Mononuclear cell (primary cell): ENCODE measurements around the gene YPEL3. TPM values are rescaled to one million over a fixed set of nuclear protein-coding genes. Genes with fewer than 3 reads are reported as not detected.
"Not testable (repeated sequence)": the region's sequence is repeated elsewhere in the genome, so short reads cannot be mapped to it uniquely, and the experiment has no call there.

Source experiments
- H3K27me3 ChIP-seq: 2 replicates; pipeline ENCODE4 v1.6.0; 2011; ENCODE audit warnings: low read length, control low read depth; ENCODE audit not compliant: insufficient read depth
- H3K4me1 ChIP-seq: 2 replicates; pipeline ENCODE4 v1.5.1; 2011; ENCODE audit warnings: mild to moderate bottlenecking, low read length, control low read depth; ENCODE audit not compliant: insufficient read depth
- H3K4me3 ChIP-seq: 2 replicates; pipeline ENCODE4 v1.5.1; 2011; ENCODE audit warnings: mild to moderate bottlenecking, low read length, moderate library complexity
- H3K9me3 ChIP-seq: 2 replicates; pipeline ENCODE4 v1.5.1; 2011; ENCODE audit warnings: low read depth, mild to moderate bottlenecking, control low read depth, low read length
- total RNA-seq: library from RNA; depleted of rRNA; stranded (reverse); fragments of >200 nt; gene quantifications from one replicate; pipeline ENCODE4 v1.2.3, GENCODE V29; 2012

Gene YPEL3, protein sequence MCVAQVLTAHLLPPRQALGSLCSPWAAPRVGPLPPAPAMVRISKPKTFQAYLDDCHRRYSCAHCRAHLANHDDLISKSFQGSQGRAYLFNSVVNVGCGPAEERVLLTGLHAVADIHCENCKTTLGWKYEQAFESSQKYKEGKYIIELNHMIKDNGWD
- 66.0 TPM for total RNA-seq

DNA sequence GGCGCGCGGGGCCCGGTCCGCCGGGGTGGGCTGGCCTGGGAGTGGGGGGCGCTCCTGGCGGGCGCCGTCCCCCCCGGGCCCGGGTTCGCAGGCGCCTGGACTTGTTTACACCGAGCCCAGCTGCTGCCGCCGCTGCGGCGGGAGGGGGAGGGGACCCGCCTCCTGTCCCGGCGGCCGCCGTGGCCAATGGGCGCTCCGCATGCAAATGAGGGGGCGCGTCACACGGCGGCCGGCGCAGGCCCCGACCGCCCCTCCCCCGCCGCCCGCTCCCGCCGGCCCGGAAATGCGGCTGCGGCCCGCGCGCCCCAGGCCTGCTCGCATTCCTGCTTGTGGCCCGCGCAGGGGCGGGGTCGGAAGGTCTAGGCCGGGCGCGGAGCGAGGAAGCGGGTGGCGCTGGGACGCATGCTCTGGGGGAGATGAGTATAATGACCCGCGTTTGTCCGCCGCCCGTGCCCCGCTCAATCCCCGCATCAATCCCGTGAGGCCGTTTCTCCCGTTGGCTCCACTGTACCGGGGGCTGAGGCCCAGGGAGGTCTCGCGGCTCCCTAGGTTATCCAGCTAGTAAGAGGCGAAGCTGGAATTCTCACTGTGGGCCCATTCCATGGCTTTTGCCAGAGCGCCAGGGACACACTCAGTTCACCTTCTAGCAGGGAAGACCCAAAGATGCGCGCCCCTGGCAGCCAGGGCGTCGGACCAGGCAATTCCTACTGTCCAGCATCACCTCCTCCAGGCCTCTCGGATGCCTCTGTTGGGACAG lies at the start of gene YPEL3:
Gene YPEL3 (minus strand): TSS at position 109 of the 757 bp plus-strand sequence. CDS start 731 bp downstream, outside the sequence.
- Histone ChIP-seq H3K4me3 (peak within 1 kb of the TSS; percentile 74), H3K9me3 (peaks cover 28% of the 10 kb centered on the region), H3K27me3 (no peaks in the 10 kb centered on the region), H3K4me1 (peaks cover 44% of the 10 kb centered on the region)

DNA sequence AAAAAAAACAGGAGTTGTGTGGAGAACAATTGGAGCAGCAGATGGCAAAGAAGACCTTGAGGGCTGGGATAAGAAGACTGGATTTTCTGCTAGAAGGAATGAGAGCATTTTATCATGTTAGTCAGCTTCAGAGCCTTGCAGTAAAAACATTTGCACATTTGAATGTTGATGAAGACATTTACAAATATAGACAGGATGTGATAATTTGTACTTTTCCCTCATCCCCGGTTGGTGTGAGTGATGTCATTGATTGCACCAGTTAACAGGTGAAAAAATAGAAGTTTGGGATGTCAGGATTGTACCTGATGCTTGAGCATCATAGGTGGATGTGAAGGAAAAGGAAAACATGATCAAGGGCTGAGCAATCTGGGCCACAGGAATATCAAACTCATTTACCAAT lies 49.6 kb upstream of the YPEL3 start:
- peaks cover 47% of the 10 kb centered on the region for H3K4me1 ChIP-seq
- H3K9me3 ChIP-seq, result no peaks in the 10 kb centered on the region
- no peaks in the 10 kb centered on the region for H3K27me3 ChIP-seq
- H3K4me3 ChIP-seq, result no peak overlapping the region

DNA sequence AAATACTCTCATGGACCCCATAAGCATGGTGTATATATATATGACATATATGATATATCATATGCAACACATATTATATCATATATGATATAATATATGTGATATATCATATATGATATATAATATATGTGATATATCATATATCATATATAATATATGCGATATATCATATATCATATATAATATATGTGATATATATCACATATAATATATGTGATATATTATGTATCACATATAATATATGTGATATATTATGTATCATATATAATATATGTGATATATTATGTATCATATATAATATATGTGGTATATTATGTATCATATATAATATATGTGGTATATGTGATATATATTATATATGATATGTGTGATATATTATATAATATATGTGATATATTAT lies 48.9 kb upstream of the YPEL3 start:
- no peak overlapping the region for H3K4me3 ChIP-seq
- peaks cover 45% of the 10 kb centered on the region for H3K4me1 ChIP-seq
- H3K9me3 ChIP-seq, result no peaks in the 10 kb centered on the region
- no peaks in the 10 kb centered on the region for H3K27me3 ChIP-seq

DNA sequence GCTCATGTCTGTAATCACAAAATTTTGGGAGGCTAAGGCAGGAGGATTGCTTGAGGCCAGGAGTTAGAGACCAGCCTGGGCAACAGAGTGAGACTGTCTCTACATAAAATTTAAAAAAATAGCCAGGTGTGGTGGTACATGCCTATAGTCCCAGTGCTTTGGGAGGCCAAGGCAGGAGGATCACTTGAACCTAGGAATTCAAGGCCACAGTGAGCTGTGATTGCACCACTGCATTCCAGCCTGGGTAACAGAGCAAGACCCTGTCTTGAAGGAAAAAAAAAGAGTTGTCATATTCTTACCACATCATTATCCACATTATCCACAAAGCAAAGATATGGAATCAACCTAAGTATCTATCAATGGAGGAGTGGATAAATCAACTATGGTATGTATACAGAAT lies 48.0 kb upstream of the YPEL3 start:
- Histone ChIP-seq H3K4me1 (peaks cover 45% of the 10 kb centered on the region), H3K9me3 (no peaks in the 10 kb centered on the region), H3K27me3 (no peaks in the 10 kb centered on the region), H3K4me3 (no peak overlapping the region)

DNA sequence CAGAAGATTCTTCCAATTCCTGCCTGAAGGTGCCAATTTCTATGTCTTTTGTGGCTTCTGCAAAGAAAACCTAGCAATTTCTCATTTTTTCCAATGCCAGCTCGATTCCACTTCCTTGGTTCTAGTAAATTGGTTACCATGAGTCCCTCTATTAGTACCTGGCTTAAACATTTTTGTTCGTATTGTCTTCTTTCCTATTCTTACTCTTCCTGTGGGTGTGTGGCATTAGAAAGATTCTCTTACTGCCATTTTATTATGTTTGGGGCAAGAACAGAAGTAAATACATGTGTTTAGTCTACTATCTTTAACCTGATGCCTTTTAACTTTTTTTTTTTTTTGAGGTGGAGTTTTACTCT lies 47.3 kb upstream of the YPEL3 start:
- H3K9me3 ChIP-seq, result no peaks in the 10 kb centered on the region
- H3K4me3 ChIP-seq, result no peak overlapping the region
- no peaks in the 10 kb centered on the region for H3K27me3 ChIP-seq
- H3K4me1 ChIP-seq, result peaks cover 47% of the 10 kb centered on the region

DNA sequence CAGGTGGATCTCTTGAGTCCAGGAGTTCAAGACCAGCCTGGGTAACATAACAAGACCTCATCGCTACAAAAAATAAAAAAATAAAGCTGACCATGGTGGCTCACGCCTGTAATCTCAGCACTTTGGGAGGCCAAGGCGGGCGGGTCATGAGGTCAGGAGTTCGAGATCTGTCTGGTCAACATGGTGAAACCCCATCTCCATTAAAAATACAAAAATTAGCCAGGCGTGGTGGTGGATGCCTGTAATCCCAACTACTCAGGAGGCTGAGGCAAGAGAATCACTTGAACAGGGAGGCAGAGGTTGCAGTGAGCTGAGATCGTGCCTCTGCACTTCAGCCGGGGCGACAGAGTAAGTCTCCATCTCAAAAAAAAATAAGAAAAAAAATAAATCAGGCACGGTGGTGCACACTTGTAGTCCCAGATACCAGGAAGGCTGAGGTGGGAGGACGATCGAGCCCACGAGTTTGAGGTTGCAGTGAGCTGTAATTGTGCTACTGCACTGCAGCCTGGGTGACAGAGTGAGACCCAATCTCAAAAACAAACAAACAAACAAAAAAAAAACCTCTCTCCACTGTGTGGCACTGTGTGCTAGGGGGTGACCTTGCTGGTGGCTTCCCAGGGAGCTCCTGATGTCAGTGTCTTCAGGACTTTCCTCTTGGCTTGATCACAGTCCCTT lies 46.8 kb upstream of the YPEL3 start:
- H3K27me3 ChIP-seq, result no peaks in the 10 kb centered on the region
- H3K9me3 ChIP-seq, result no peaks in the 10 kb centered on the region

DNA sequence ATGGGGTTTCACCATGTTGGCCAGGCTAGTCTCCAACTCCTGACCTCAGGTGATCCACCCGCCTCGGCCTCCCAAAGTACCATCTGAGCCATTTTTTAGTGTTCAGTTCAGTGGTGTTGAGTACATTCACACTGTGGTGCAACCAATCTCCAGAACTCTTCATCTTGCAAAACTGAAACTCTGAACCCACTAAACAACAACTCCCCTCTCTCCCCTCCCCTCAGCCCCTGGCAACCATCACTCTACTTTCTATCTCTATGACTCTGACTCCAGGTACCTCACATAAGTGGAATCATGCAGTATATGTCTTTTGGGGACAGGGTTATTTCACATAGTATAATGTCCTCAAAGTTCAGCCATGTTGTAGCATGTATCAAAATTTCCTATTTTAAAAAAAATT lies 45.7 kb upstream of the YPEL3 start:
- Histone ChIP-seq H3K4me3 (no peak overlapping the region), H3K9me3 (no peaks in the 10 kb centered on the region), H3K4me1 (peaks cover 48% of the 10 kb centered on the region), H3K27me3 (no peaks in the 10 kb centered on the region)

More for the DNA sequence above, 46.8 kb upstream of the YPEL3 start:
- Histone ChIP-seq H3K4me1 (peaks cover 48% of the 10 kb centered on the region), H3K4me3 (no peak overlapping the region)

DNA sequence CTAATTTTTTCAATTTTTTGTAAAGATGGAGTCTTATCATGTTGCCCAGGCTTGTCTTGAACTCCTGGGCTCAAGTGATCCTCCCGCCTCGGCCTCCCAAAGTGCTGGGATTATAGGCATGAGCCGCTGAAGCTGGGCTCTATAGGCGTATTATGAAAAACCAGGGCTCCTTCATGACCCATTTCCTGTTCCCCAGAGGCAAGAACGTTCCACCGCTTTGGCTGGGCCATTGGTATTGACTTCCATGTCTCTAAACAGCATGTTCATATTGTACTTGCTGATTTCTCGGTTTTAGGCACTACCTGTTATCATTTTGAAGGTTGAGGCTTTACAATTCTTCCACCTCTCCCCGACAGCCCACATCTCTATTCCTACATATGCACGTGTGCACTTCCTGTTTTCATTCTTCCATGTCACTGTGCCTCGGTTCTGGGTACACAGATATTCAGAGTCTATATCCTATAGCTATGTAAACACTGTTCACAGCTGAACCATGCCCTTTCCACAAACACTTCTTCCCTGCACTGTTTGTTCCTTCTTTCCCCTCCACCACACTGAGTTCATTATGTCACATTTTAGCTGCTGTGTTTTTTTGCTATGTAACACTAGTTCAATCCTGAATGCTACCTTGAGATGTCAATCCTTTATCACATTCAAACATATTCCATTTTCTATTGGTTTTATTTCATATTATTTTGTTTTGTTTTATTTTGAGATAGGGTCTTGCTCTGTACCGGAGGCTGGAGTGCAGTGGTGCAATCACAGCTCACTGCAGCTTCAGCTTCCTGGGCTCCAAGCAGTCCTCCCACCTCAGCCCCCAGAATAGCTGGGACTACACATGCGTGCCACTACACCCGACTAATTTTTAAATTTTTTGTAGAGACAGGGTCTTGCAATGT lies 43.8 kb upstream of the YPEL3 start:
- Histone ChIP-seq H3K4me1 (peaks cover 48% of the 10 kb centered on the region), H3K27me3 (no peaks in the 10 kb centered on the region), H3K4me3 (no peak overlapping the region), H3K9me3 (no peaks in the 10 kb centered on the region)

DNA sequence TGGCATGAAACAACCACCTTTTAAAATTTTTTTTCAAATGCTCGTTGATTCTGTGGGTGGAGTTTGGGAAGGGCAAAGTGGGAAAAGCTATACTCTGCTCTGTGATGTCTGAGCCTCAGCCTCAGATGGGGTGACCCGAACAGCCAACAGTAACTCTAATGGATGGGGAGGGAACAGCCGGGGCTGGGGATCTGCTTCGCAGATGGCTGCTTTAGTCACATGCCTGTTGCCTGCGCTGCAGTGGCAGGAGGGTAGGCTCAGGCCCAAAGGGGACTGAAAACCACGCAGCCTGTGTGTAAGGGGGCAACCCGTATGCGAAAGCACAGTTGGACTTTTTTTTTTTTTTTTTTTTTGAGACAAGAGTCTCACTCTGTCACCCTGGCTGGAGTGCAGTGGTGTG lies 41.9 kb upstream of the YPEL3 start:
- Histone ChIP-seq H3K9me3 (no peaks in the 10 kb centered on the region), H3K4me3 (no peak overlapping the region), H3K4me1 (peaks cover 44% of the 10 kb centered on the region), H3K27me3 (no peaks in the 10 kb centered on the region)

DNA sequence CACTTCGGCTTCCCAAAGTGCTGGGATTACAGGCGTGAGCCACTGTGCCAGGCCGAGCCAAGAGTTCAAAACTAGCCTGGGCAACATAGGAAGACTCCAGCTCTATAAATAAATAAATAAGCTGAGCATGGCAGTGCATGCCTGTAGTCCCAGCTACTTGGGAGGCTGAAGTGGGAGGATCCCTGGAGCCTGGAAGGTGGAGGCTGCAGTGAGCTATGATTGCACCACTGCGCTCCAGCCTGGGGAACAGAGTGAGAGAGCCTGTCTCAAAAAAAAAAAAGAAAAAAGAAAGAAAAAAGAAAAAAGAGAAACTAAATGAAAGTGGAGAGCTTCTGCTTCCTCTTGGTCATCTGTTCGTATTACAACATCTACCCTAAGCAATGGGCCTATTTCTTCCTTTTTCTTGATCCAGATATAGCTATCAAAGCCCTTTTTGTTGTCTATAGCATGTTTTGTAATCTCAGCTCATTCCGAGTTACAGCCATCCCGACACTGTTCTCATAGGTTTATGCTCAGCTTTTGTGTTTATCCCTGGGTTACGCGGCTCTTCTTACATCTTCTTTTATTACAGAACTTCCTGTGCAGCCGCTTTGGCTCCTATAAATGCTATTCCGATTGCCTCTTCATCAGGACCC lies 41.1 kb upstream of the YPEL3 start:
- H3K4me3 ChIP-seq, result no peak overlapping the region
- peaks cover 45% of the 10 kb centered on the region for H3K4me1 ChIP-seq
- no peaks in the 10 kb centered on the region for H3K27me3 ChIP-seq
- no peaks in the 10 kb centered on the region for H3K9me3 ChIP-seq

DNA sequence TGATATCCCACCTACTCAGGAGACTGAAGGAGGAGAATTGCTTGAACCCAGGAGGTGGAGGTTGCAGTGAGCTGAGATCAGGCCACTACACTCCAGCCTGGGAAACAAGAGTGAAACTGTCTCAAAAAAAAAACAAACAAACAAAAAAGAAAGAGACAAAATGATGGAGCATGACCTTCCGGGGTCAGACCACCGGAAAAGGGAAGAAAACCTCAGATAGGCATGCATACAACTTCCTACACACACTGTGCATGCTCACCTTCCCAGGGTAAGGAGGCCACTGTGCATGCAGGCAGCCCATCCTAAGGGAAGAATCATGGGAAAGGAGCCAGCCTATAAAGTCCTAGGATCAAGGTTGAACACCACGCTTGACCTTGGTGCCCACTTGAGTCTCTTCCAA lies 36.6 kb upstream of the YPEL3 start:
- Histone ChIP-seq H3K27me3 (no peaks in the 10 kb centered on the region), H3K9me3 (no peaks in the 10 kb centered on the region), H3K4me1 (peaks cover 16% of the 10 kb centered on the region), H3K4me3 (no peak overlapping the region)

DNA sequence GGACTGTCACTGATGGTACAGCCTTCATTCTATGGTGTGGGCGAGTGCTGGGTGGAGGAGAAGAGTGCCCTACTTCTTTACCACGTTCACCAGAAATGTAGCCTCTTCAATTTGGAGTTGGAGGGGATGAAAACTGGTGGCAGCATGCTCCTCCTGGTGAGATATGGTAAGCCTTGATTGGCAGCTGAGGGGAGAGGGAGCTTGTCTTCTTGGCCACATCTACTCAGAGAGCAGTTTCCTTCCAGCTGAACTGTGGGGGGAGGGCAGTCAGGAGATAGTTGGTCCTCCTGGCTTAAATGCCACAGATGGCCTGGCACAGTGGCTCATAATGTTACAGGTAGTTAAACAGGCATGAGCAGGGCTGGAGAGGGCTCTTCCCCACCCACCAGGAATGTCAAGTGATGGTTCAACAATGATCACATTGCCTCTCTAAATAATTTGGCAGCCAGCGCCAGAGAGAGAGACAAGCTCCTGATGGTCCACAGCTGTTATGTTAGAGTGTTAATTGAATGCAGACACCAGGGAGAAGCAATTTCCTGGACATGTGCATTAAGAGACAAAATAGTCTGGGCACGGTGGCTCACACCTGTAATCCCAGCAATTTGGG lies 36.0 kb upstream of the YPEL3 start:
- Histone ChIP-seq H3K27me3 (no peaks in the 10 kb centered on the region), H3K9me3 (no peaks in the 10 kb centered on the region), H3K4me3 (no peak overlapping the region)

DNA sequence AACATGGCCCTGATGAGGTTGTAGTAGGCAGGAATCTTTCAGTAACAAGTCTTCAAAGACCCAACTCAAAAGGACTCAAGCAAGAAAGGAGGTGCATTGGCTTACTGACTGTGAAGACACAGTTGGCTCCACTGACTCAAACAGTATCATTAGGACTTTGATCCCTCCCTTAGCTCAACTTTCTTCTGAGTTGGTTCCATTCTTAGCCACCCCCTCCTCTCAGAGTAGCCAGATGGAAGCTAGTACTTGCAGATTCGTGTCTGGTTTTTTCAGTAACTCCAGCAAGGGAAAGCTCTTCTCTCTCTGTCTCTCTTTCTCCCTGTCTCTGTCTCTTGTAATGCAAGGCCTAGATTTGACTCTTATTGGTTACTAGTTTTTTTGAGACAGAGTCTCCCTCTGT lies 32.0 kb upstream of the YPEL3 start:
- H3K4me1 ChIP-seq, result peaks cover 17% of the 10 kb centered on the region
- H3K4me3 ChIP-seq, result no peak overlapping the region
- H3K27me3 ChIP-seq, result no peaks in the 10 kb centered on the region
- H3K9me3 ChIP-seq, result no peaks in the 10 kb centered on the region

More for the DNA sequence above, 36.0 kb upstream of the YPEL3 start:
- peaks cover 10% of the 10 kb centered on the region for H3K4me1 ChIP-seq

DNA sequence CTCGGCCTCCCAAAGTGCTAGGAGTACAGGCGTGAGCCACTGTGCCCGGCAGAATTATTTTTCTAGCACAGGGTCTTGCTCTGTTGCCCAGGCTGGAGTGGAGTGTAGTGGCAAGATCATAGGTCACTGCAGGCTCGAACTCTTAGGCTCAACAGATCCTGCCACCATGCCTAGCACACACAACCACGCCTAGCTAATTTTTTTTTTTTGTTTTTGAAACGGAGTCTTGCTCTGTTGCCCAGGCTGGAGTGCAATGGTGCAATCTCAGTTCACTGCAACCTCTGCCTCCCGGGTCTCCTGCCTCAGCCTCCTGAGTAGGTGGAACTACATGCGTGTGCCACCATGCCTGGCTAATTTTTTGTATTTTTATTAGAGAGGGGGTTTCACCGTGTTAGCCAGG lies 29.7 kb upstream of the YPEL3 start:
- H3K4me3 ChIP-seq, H3K9me3 ChIP-seq, H3K27me3 ChIP-seq: not testable (repeated sequence)
- H3K4me1 ChIP-seq, result peaks cover 31% of the 10 kb centered on the region
